Endothelial cell of umbilical vein (primary cell): Measurements from ENCODE around the gene FBXO7. TPM values are rescaled to one million over a fixed set of nuclear protein-coding genes. Genes with fewer than 3 reads are reported as not detected.
A peak's percentile ranks its signal among the peaks of the same experiment; 100 is the strongest.

Experiments used
- BruUV-seq: library from RNA; stranded (reverse); fragments of 400-500 nt; replicated peaks from 2 replicates; lab custom pipeline; 2021; lab: Mats Ljungman, UMichigan
- CTCF ChIA-PET: fragments of 300-600, 350-600 bp; sonication (Branson Sonifier 250); formaldehyde crosslinking; loops from one replicate; lab custom pipeline; 2021; ENCODE audit warnings: antibody characterized with exemption, inconsistent platforms; lab: Charles Lee
- POLR2A ChIA-PET: fragments of 300-600, 350-600 bp; sonication (Branson Sonifier 250); formaldehyde crosslinking; loops from one replicate; lab custom pipeline; 2021; ENCODE audit warnings: antibody characterized with exemption, inconsistent platforms; lab: Charles Lee
- DNase-seq: peaks from one replicate; pipeline ENCODE4 v3.0.0-alpha.2; 2011; ENCODE audit warnings: low read depth, low spot score
- FAIRE-seq: peaks from 2 replicates; lab custom pipeline; 2011; peaks lifted over from hg19 to GRCh38; lab: Jason Lieb, UNC
- H2AFZ ChIP-seq: 2 replicates; pipeline ENCODE4 v1.6.0; 2012; ENCODE audit warnings: low read depth, low read length, control low read depth, inconsistent platforms
- H3K27ac ChIP-seq: 2 replicates; pipeline ENCODE4 v1.5.1; 2011; ENCODE audit warnings: low read depth, mild to moderate bottlenecking, control low read depth, low read length, moderate library complexity; ENCODE audit not compliant: insufficient read depth
- H3K27me3 ChIP-seq, 2 experiments: 2 replicates each; pipeline versions ENCODE4 v1.6.0 to v1.6.1; 2011; ENCODE audit warnings: low read length in 2 of 2, mixed read lengths in 1 of 2; ENCODE audit not compliant: control insufficient read depth in 2 of 2, insufficient read depth in 2 of 2
- H3K36me3 ChIP-seq, 2 experiments: 2 replicates in 1 of 2; 3 replicates in 1 of 2; pipeline ENCODE4 v1.5.1; 2011; ENCODE audit warnings: low read length in 2 of 2, mild to moderate bottlenecking in 1 of 2, moderate library complexity in 1 of 2; ENCODE audit not compliant: control insufficient read depth in 2 of 2, insufficient read depth in 2 of 2; ENCODE audit errors: extremely low read depth in 1 of 2
- H3K4me1 ChIP-seq: 3 replicates; pipeline ENCODE4 v1.5.1; 2011; ENCODE audit warnings: mild to moderate bottlenecking, low read length; ENCODE audit not compliant: control insufficient read depth, insufficient read depth; ENCODE audit errors: extremely low read depth
- H3K4me2 ChIP-seq: 2 replicates; pipeline ENCODE4 v1.6.1; 2011; ENCODE audit warnings: low read length, control low read depth, mixed read lengths; ENCODE audit not compliant: insufficient read depth
- H3K4me3 ChIP-seq, 3 experiments: fragments of 200-600 bp in 1 of 3; sonication (generic), shearing (Covaris generic) in 1 of 3; replicated peaks in 1 of 3; 2 replicates each; pipeline ENCODE4 v1.5.1; 2011 to 2016; ENCODE audit warnings: control low read depth in 3 of 3, low read length in 3 of 3, mild to moderate bottlenecking in 2 of 3, inconsistent platforms in 1 of 3, low read depth in 1 of 3, moderate library complexity in 1 of 3; ENCODE audit not compliant: insufficient read depth in 1 of 3
- H3K79me2 ChIP-seq: 2 replicates; pipeline ENCODE4 v1.6.0; 2012; ENCODE audit warnings: low read length, inconsistent platforms; ENCODE audit not compliant: control insufficient read depth, insufficient read depth
- H3K9ac ChIP-seq: replicated peaks from 2 replicates; pipeline ENCODE3; 2011; ENCODE audit warnings: low read length, control low read depth; ENCODE audit not compliant: insufficient read depth; ENCODE audit errors: extremely low read depth
- H3K9me1 ChIP-seq: replicated peaks from 3 replicates; pipeline ENCODE4 v1.6.0; 2011; ENCODE audit warnings: mild to moderate bottlenecking, low read length; ENCODE audit not compliant: control insufficient read depth, insufficient read depth; ENCODE audit errors: extremely low read depth
- H3K9me3 ChIP-seq: replicated peaks from 2 replicates; pipeline ENCODE4 v1.5.1; 2012; ENCODE audit warnings: low read length, inconsistent platforms; ENCODE audit not compliant: control insufficient read depth, insufficient read depth
- H4K20me1 ChIP-seq: replicated peaks from 2 replicates; pipeline ENCODE3; 2011; ENCODE audit warnings: mild to moderate bottlenecking, low read length; ENCODE audit not compliant: control insufficient read depth, insufficient read depth; ENCODE audit errors: extremely low read depth
- FOS ChIP-seq: IDR thresholded peaks from 2 replicates; pipeline ENCODE4 v1.6.1; 2011; ENCODE audit warnings: mild to moderate bottlenecking, low read length, moderate library complexity, borderline replicate concordance; ENCODE audit not compliant: insufficient read depth
- GATA2 ChIP-seq: IDR thresholded peaks from 2 replicates; pipeline ENCODE4 v1.7.0; 2011; ENCODE audit warnings: low read depth, mild to moderate bottlenecking, moderate library complexity, mixed read lengths, low read length; ENCODE audit not compliant: insufficient read length, insufficient read depth
- MYC ChIP-seq: IDR thresholded peaks from one replicate; pipeline ENCODE4 v1.6.1; 2011; ENCODE audit warnings: mild to moderate bottlenecking, low read depth, low read length
- POLR2AphosphoS5 ChIP-seq: IDR thresholded peaks from 2 replicates; pipeline ENCODE4 v1.6.1; 2012; ENCODE audit warnings: low read depth, mild to moderate bottlenecking, control low read depth, low read length, moderate library complexity; ENCODE audit not compliant: insufficient read depth
- dilution Hi-C: fragments of 300-500 bp; cut with MboI; formaldehyde crosslinking; loops from one replicate; pipeline ENCODE4 v1.15.0; 2019; ENCODE audit warnings: low sequenced_read_pairs; ENCODE audit not compliant: extremely low pct_ligation_motif_present
- intact Hi-C: fragments of 100-400 bp; cut with micrococcal nuclease; formaldehyde crosslinking; loops from one replicate; pipeline ENCODE4 v1.10.0; 2022
- polyA plus RNA-seq, 4 experiments: library from polyadenylated mRNA; depleted of rRNA in 3 of 4; stranded (reverse) in 3 of 4; unstranded in 1 of 4; fragments of >200 nt; gene quantifications; 2 replicates each; pipeline versions ENCODE4 v1.2.1 to v1.2.3, GENCODE V29; 2011 to 2012; ENCODE audit warnings: missing spikeins in 1 of 4
- total RNA-seq: library from RNA; stranded (reverse); gene quantifications from 2 replicates; pipeline ENCODE4 v1.2.3, GENCODE V29; 2021
- TF ChIP-seq, protein P1 (sequence below), 2 donors: IDR thresholded peaks; 1 replicate in 1 of 2; 2 replicates in 1 of 2; pipeline ENCODE4 v1.5.1; 2011; ENCODE audit warnings: low read length in 2 of 2, mild to moderate bottlenecking in 2 of 2, moderate library complexity in 2 of 2, control low read depth in 1 of 2, inconsistent platforms in 1 of 2, low read depth in 1 of 2; ENCODE audit not compliant: insufficient read depth in 1 of 2; ENCODE audit errors: extremely low read depth in 1 of 2
- TF ChIP-seq, protein P2 (sequence below): IDR thresholded peaks from 2 replicates; pipeline ENCODE4 v1.6.1; 2011; ENCODE audit not compliant: insufficient read depth, insufficient read length

Gene FBXO7
- total and polyA plus RNA-seq, 2 donors (not counting 3 experiments of a cell fraction or from before 2014, with no cell fraction given) = 81.1 to 112 TPM

DNA sequence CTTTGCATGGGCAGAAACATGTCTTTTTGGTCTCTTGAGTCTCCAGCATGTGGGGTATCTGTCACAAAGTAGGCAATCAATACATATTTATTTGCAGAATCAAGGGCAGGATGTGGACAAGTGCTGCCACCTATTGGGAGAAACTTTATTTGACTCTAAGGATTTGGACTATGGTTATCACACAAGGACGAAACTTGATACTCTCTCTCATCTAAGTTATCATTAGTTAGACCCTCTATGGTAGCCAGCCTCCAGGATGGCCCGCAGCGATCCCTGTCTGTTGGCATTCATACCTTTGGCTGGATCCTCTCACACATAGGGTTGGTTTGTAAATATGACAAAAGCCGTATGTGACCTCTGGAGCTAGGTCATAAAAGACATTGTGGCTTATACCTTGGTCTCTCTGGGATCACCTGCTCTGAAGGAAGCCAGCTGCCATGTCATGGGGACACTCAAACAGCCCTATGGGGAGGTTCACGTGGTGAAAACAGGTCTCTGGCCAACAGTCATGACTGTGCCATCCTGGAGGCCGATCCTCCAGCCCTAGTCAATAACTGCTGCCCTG lies 1.1 kb upstream of the FBXO7 start:
- peak overlapping the region; percentile 18 for H3K4me2 ChIP-seq
- no peaks in the 10 kb centered on the region for H3K9me1 ChIP-seq
- H3K4me3 ChIP-seq = no peak overlapping the region
- no peak overlapping the region for H3K27ac ChIP-seq
- H3K27me3 ChIP-seq = no peaks in the 10 kb centered on the region
- no TSS peak for BruUV-seq
- H4K20me1 ChIP-seq = no peaks in the 10 kb centered on the region
- DNase-seq = peak; percentile 81
- dilution Hi-C loops (no loop called here), intact Hi-C loops (loop anchor here (1.0 to 2.0 kb wide), 5 partner anchors 61 to 496 kb away; partner anchors contain the start of gene RTCB)
- no peak for TF ChIP-seq POLR2AphosphoS5
- TF ChIP-seq, protein P1, sequence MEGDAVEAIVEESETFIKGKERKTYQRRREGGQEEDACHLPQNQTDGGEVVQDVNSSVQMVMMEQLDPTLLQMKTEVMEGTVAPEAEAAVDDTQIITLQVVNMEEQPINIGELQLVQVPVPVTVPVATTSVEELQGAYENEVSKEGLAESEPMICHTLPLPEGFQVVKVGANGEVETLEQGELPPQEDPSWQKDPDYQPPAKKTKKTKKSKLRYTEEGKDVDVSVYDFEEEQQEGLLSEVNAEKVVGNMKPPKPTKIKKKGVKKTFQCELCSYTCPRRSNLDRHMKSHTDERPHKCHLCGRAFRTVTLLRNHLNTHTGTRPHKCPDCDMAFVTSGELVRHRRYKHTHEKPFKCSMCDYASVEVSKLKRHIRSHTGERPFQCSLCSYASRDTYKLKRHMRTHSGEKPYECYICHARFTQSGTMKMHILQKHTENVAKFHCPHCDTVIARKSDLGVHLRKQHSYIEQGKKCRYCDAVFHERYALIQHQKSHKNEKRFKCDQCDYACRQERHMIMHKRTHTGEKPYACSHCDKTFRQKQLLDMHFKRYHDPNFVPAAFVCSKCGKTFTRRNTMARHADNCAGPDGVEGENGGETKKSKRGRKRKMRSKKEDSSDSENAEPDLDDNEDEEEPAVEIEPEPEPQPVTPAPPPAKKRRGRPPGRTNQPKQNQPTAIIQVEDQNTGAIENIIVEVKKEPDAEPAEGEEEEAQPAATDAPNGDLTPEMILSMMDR (IDR thresholded peaks at IDR 0.05; ENCODE audit: extremely low read depth in 1 of 2, insufficient read depth in 1 of 2, low read depth in 1 of 2, low read length in 2 of 2) = peak; percentile 48 to 66
- TF ChIP-seq, protein P2, sequence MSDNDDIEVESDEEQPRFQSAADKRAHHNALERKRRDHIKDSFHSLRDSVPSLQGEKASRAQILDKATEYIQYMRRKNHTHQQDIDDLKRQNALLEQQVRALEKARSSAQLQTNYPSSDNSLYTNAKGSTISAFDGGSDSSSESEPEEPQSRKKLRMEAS = no peak
- TF ChIP-seq FOS = no peak
- no peak for TF ChIP-seq GATA2
- no peak for TF ChIP-seq MYC
- peaks cover 41% of the 10 kb centered on the region for H3K79me2 ChIP-seq
- CTCF ChIA-PET = interaction anchor here (0.9 to 4.8 kb wide), 11 partner anchors 9 to 808 kb away, joined by 3 to 33 read pairs (median 3); partner anchors contain the start of gene RTCB
- no peaks in the 10 kb centered on the region for H3K36me3 ChIP-seq
- peak overlapping the region; percentile 82 for H2AFZ ChIP-seq
- peak; percentile 72 for FAIRE-seq
- POLR2A ChIA-PET = no interaction called here
- peaks cover 20% of the 10 kb centered on the region for H3K4me1 ChIP-seq
- H3K9ac ChIP-seq = no peak overlapping the region
- no peaks in the 10 kb centered on the region for H3K9me3 ChIP-seq
